Upper lobe of left lung (tissue), 6 donors: ENCODE results near the gene PPRC1. TPM values are rescaled to one million over a fixed set of nuclear protein-coding genes. Genes with fewer than 3 reads are reported as not detected.

Experiments
- ATAC-seq, 2 donors: fragments of 200-7000 bp; cut with Tn5 transposase; one replicate each; pipeline ENCODE4 v1.9.1; 2022; ENCODE audit warnings: mild to moderate bottlenecking in 2 of 2, moderate library complexity in 2 of 2; ENCODE audit not compliant: low FRiP score in 2 of 2
- DNase-seq, 2 donors: peaks; one replicate each; pipeline ENCODE4 v3.0.0-alpha.2; 2019 to 2020
- H3K27ac ChIP-seq, 4 donors: fragments of 200-600 bp; sonication (generic); one replicate each; pipeline ENCODE4 v1.5.1; 2016 to 2019
- H3K27me3 ChIP-seq, 4 donors: fragments of 200-600 bp; sonication (generic); one replicate each; pipeline ENCODE4 v1.5.1; 2017 to 2019
- H3K36me3 ChIP-seq, 4 donors: fragments of 200-600 bp; sonication (generic); one replicate each; pipeline ENCODE4 v1.5.1; 2016 to 2019
- H3K4me1 ChIP-seq, 4 donors: fragments of 200-600 bp; sonication (generic); one replicate each; pipeline ENCODE4 v1.5.1; 2018 to 2019
- H3K4me3 ChIP-seq, 4 donors: fragments of 200-600 bp; sonication (generic); one replicate each; pipeline ENCODE4 v1.5.1; 2017 to 2019; ENCODE audit warnings: mild to moderate bottlenecking in 2 of 4, moderate library complexity in 1 of 4
- H3K9me3 ChIP-seq, 4 donors: fragments of 200-600 bp; sonication (generic); one replicate each; pipeline ENCODE4 v1.5.1; 2018 to 2019
- EP300 ChIP-seq, 4 donors: sonication (generic); formaldehyde crosslinking; IDR thresholded peaks; one replicate each; pipeline ENCODE4 v1.5.1; 2017; ENCODE audit warnings: antibody characterized with exemption in 4 of 4, control low read depth in 2 of 4
- POLR2A ChIP-seq, 4 donors: fragments of 450-650 bp; IDR thresholded peaks; one replicate each; pipeline ENCODE4 v1.5.1; 2016 to 2017; ENCODE audit warnings: antibody characterized with exemption in 4 of 4, mild to moderate bottlenecking in 2 of 4
- POLR2AphosphoS5 ChIP-seq, 2 donors: sonication (generic); formaldehyde crosslinking; IDR thresholded peaks; one replicate each; pipeline ENCODE4 v1.5.1; 2017; ENCODE audit warnings: antibody characterized with exemption in 2 of 2
- WGBS, 2 donors: methylation state at CpG; one replicate each; pipeline ENCODE4 v1.1.5; 2017 to 2018; 5-methylcytosine and 5-hydroxymethylcytosine counted together
- small RNA-seq, 4 donors: library from RNA; depleted of rRNA; stranded (forward); fragments of <200 nt; gene quantifications; one replicate each; pipeline ENCODE3, GENCODE V24; 2016
- total RNA-seq, 6 donors: library from RNA; depleted of rRNA in 4 of 6; stranded (reverse); fragments of >200 nt in 4 of 6; gene quantifications; one replicate each; pipeline versions ENCODE4 v1.1.0 to v1.2.1, GENCODE V29; 2016 to 2021
- TF ChIP-seq, protein P1 (sequence below), 6 experiments: fragments of 450-650 bp in 4 of 6; fragments of 200-600 bp in 2 of 6; sonication (generic) in 2 of 6; IDR thresholded peaks; one replicate each; pipeline ENCODE4 v1.5.1; 2016 to 2019; ENCODE audit warnings: antibody characterized with exemption in 6 of 6
- donor health status: DM: no; HTN: no; CAD: no; lungs with moderate emphysema.
- donor health status: DM: no; HTN: yes; CAD: no; lungs with severe emphysema.

Gene PPRC1
- total RNA-seq, 6 donors from 2014 or later = 29.3 to 57.6 (median 40.3) TPM

DNA sequence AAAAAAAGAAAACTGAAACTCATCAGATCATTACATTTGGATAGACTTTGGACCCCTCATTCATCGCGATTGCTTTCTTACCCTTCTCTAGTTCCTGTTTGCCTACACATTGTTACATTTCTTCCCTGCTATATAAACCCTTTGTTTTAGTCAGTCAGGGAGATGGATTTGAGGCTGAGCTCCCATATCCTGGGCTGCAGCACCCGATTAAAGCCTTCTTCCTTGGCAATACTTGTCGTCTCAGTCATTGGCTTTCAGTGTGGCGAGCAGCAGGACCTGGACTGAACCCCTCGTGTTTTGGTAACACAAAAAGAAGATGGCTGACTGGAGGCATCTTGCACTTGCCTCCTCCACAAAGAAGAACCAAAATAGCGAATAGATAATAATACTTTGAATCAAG is 59.1 kb downstream of the PPRC1 start:
- H3K36me3 ChIP-seq = no peaks in the 10 kb centered on the region
- H3K4me3 ChIP-seq = no peak overlapping the region
- DNase-seq (no peak), ATAC-seq (no peak)
- no peaks in the 10 kb centered on the region for H3K9me3 ChIP-seq
- peaks cover 0 to 11% (median 2%) of the 10 kb centered on the region in 4 donors for H3K4me1 ChIP-seq
- no peaks in the 10 kb centered on the region for H3K27me3 ChIP-seq
- no peak overlapping the region for H3K27ac ChIP-seq
- no peak for TF ChIP-seq POLR2AphosphoS5 (IDR thresholded peaks at IDR 0.05)
- TF ChIP-seq EP300 (IDR thresholded peaks at IDR 0.05) = no peak
- TF ChIP-seq, protein P1, sequence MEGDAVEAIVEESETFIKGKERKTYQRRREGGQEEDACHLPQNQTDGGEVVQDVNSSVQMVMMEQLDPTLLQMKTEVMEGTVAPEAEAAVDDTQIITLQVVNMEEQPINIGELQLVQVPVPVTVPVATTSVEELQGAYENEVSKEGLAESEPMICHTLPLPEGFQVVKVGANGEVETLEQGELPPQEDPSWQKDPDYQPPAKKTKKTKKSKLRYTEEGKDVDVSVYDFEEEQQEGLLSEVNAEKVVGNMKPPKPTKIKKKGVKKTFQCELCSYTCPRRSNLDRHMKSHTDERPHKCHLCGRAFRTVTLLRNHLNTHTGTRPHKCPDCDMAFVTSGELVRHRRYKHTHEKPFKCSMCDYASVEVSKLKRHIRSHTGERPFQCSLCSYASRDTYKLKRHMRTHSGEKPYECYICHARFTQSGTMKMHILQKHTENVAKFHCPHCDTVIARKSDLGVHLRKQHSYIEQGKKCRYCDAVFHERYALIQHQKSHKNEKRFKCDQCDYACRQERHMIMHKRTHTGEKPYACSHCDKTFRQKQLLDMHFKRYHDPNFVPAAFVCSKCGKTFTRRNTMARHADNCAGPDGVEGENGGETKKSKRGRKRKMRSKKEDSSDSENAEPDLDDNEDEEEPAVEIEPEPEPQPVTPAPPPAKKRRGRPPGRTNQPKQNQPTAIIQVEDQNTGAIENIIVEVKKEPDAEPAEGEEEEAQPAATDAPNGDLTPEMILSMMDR (IDR thresholded peaks at IDR 0.05) = no peak
- WGBS, 2 donors = 78 to 80% methylated on average over 7 of the region's 7 CpGs

DNA sequence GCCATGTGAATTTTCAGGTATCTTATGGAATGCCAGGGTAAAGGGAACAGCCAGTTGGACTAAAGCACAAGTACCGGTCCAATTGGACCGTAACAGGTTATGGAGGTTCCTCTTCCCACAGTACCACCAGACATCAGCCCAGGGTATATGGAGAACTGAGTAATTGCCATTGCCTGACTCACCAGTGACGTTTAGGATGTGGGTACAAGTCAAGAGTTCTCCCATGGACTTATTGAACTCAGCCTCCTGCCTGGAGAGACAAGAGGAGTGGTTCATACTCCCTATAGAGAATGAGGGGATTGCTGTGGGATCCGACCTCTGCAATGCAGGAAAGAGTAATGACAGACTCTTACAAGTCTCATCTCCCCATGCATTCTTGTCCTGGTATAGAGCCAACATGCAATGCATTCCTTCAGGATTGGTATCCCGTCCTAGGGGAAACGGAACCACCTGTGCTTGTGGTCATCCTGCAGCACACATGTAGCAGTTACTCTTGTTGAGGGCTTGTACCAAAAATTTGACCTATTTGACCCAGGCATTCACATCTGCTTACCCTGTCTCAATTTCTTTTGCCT is 62.5 kb downstream of the PPRC1 start:
- no peak overlapping the region for H3K27ac ChIP-seq
- no peaks in the 10 kb centered on the region for H3K4me1 ChIP-seq
- DNase-seq = no peak
- H3K27me3 ChIP-seq = no peaks in the 10 kb centered on the region
- no peak for ATAC-seq
- 81 to 85% methylated on average over 6 of the region's 6 CpGs for WGBS, 2 donors
- no peak overlapping the region for H3K4me3 ChIP-seq
- TF ChIP-seq EP300 (IDR thresholded peaks at IDR 0.05) (no peak), POLR2A (IDR thresholded peaks at IDR 0.05) (no peak), POLR2AphosphoS5 (IDR thresholded peaks at IDR 0.05) (no peak)
- TF ChIP-seq, protein P1 (IDR thresholded peaks at IDR 0.05) = no peak
- H3K9me3 ChIP-seq = no peaks in the 10 kb centered on the region
- no peaks in the 10 kb centered on the region for H3K36me3 ChIP-seq

DNA sequence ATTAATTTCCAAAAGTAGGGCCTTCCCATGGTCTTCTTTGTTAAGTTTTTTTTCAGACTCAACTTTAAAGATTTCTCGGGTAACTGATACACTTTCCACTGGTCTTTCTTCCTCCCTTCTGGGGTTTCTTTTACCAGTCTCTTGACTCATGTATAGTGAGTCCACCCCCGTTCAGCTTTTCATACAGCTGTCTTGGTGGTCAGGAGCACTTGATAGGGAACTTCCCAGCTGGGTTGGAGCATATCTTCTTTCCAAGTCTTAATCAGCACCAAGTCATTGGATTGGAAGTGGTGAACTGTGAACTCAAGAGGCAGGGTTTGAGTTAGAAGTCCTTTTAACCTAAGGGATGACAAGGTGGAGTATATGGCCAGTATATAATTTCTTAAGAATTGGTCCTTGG is 64.1 kb downstream of the PPRC1 start:
- WGBS, 2 donors = 71 to 76% methylated on average over 2 of the region's 2 CpGs
- DNase-seq = no peak
- TF ChIP-seq POLR2AphosphoS5 (IDR thresholded peaks at IDR 0.05) (no peak), POLR2A (IDR thresholded peaks at IDR 0.05) (no peak), EP300 (IDR thresholded peaks at IDR 0.05) (no peak)
- TF ChIP-seq, protein P1 (IDR thresholded peaks at IDR 0.05) = no peak
- Histone ChIP-seq H3K36me3 (no peaks in the 10 kb centered on the region), H3K4me1 (no peaks in the 10 kb centered on the region), H3K9me3 (no peaks in the 10 kb centered on the region), H3K4me3 (no peak overlapping the region), H3K27ac (no peak overlapping the region), H3K27me3 (no peaks in the 10 kb centered on the region)
- no peak for ATAC-seq

DNA sequence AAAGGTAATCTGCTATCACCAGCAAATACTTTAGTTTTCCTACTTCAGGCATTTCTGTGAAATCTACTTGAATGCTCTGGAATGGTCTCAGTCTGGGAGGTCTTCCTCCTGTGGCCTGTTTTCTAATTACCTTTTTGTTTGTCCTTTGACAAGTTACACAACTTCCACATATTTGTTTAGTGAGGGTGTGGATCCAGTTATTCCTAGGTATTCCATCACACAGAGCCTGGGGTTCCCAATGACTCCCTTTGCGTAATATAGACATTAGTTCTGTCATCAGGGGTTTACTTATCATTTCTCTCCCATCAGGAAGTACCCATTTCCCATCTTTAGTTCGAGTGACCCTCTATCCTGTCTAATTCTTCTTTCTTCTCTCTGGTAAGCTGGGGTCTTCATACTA is 65.2 kb downstream of the PPRC1 start:
- 68 to 78% methylated on average over 2 of the region's 2 CpGs for WGBS, 2 donors
- Histone ChIP-seq H3K27ac (no peak overlapping the region), H3K4me1 (no peaks in the 10 kb centered on the region), H3K36me3 (no peaks in the 10 kb centered on the region), H3K4me3 (no peak overlapping the region), H3K9me3 (no peaks in the 10 kb centered on the region), H3K27me3 (no peaks in the 10 kb centered on the region)
- DNase-seq (no peak), ATAC-seq (no peak)
- TF ChIP-seq, protein P1 (IDR thresholded peaks at IDR 0.05) = no peak
- no peak for TF ChIP-seq EP300 (IDR thresholded peaks at IDR 0.05)
- TF ChIP-seq POLR2A (IDR thresholded peaks at IDR 0.05) = no peak
- no peak for TF ChIP-seq POLR2AphosphoS5 (IDR thresholded peaks at IDR 0.05)

Small RNA genes lying within 50 kb of the gene (small RNA-seq; reads per million reads assigned to genes)
- gene AL500527.1 (0 reads per million in 4 donors), gene AL500527.2 (0 reads per million in 4 donors)

Other genes with a start within 250 kb of the PPRC1 start
- gene ARMH3, start 76.9 kb upstream of the PPRC1 start, total RNA-seq = 10 to 100 TPM; 14.4 to 39.8 (median 25.5) TPM
- 10 to 100 TPM; 20.2 to 39.2 (median 30.1) TPM for gene HPS6, start 67.7 kb upstream of the PPRC1 start, total RNA-seq
- 100 to 1,000 TPM in 1 of 6 donors, 10 to 100 TPM in 5; 31.5 to 243 (median 54.9) TPM for gene LDB1, start 12.7 kb upstream of the PPRC1 start, total RNA-seq
- gene NOLC1, start 19.3 kb downstream of the PPRC1 start, total RNA-seq = 10 to 100 TPM; 21.4 to 72.8 (median 44.3) TPM
- gene ELOVL3, start 93.3 kb downstream of the PPRC1 start, total RNA-seq = 1 to 10 TPM in 2 of 6 donors, under 1 TPM in 1, not detected in 3; 0.46 to 2.7 (median 1.1) TPM
- gene PITX3, start 108.5 kb downstream of the PPRC1 start, total RNA-seq = under 1 TPM in 1 of 6 donors, not detected in 5; 0.61 TPM
- gene GBF1, start 112.5 kb downstream of the PPRC1 start, total RNA-seq = 10 to 100 TPM; 36.7 to 59.7 (median 44.4) TPM